HG03558 (cell line): ENCODE data around the gene LRRC51.
"Not testable (repeated sequence)": the region's sequence is repeated elsewhere in the genome, so short reads cannot be mapped to it uniquely, and the experiment has no call there.

Experiments used
- ATAC-seq: cut with Tn5 transposase; IDR thresholded peaks from one replicate; pipeline ENCODE4 v1.9.1; 2021; ENCODE audit warnings: moderate number of reproducible peaks; ENCODE audit not compliant: unreplicated experiment; ENCODE audit errors: extremely low read depth

LRRC51 gene

GRCh38 chr11:72135891-72136683, 55.4 kb downstream of the LRRC51 start:
- ATAC-seq: no peak

GRCh38 chr11:72136684-72137262, 56.1 kb downstream of the LRRC51 start:
- ATAC-seq: no peak

DNA sequence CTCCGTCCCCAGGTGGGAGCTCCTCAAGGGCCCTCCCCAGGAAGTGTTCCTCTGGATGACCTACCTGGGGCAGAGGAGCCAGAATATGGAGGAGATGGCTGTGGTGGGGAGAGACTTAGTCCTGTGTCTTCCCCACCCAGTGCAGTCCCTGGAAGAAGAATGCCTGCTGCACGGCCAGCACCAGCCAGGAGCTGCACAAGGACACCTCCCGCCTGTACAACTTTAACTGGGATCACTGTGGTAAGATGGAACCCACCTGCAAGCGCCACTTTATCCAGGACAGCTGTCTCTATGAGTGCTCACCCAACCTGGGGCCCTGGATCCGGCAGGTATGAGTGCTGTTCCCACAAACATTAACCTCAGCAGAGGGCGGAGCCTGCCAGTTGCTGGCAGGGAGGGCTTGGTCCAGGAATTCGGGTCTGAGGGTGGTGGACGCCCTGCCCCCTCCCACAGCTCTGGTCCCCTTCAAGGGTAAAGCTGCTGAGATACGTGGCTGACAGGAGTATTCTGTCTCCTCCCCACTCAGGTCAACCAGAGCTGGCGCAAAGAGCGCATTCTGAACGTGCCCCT, 58.3 kb downstream of the LRRC51 start:
- ATAC-seq: no peak

DNA sequence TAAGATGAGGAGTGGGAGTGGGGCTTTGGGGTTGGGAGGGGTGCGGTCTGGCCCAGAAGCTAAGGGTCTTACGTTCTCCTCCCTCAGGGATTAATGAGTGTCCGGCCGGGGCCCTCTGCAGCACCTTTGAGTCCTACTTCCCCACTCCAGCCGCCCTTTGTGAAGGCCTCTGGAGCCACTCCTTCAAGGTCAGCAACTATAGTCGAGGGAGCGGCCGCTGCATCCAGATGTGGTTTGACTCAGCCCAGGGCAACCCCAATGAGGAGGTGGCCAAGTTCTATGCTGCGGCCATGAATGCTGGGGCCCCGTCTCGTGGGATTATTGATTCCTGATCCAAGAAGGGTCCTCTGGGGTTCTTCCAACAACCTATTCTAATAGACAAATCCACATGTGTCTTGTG, 58.9 kb downstream of the LRRC51 start:
- ATAC-seq: no peak

- no peak for ATAC-seq
These were observed 60.0 kb downstream of the LRRC51 start for GRCh38 chr11:72140661-72141060.

- no peak for ATAC-seq
These were observed 60.4 kb downstream of the LRRC51 start for GRCh38 chr11:72141066-72141465.

GRCh38 chr11:72142086-72142485, 61.4 kb downstream of the LRRC51 start:
- ATAC-seq: not testable (repeated sequence)

DNA sequence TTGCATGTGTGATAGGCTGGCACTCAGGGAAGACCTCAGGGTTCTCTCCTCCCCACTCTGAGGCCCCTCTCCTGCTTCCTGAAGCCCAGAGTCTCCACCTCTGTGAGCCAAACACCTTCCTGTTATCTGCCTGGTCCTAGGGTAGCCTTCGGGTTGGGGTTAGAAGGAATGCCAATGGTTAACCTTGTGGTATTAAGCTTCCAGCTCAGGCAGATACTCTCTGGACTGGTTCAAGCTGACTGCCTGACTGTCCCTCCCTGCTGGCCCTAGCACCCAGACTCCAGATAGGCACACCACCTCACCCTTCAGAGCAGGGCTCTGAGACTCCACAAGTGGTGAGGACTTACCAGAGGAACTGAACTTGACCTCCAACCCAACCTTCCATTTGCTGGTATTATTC, 61.9 kb downstream of the LRRC51 start:
- not testable (repeated sequence) for ATAC-seq

- no peak for ATAC-seq
These were observed 64.3 kb downstream of the LRRC51 start for GRCh38 chr11:72144807-72145565.
